Activated T-cell treated with anti-CD3 and anti-CD28 coated beads, Interleukin-2, amount 50 U/mL, for 24 hours (primary cell): ENCODE data around the gene CCDC196.
"Not testable (repeated sequence)": the region's sequence is repeated elsewhere in the genome, so short reads cannot be mapped to it uniquely, and the experiment has no call there.

Source experiments
- DNase-seq: peaks from one replicate; pipeline ENCODE4 v3.0.0-alpha.2; 2020
- H3K27ac Mint-ChIP-seq: 2 replicates; pipeline ENCODE4 v1.8.0; 2020; ENCODE audit warnings: mild to moderate bottlenecking, mixed read lengths
- H3K27me3 Mint-ChIP-seq: 2 replicates; pipeline ENCODE4 v1.8.0; 2020; ENCODE audit warnings: mixed read lengths
- H3K36me3 Mint-ChIP-seq: 2 replicates; pipeline ENCODE4 v1.8.0; 2020; ENCODE audit warnings: low read depth, mixed read lengths
- H3K4me1 Mint-ChIP-seq: 2 replicates; pipeline ENCODE4 v1.8.0; 2020; ENCODE audit warnings: low read depth, mixed read lengths
- H3K4me3 Mint-ChIP-seq: 2 replicates; pipeline ENCODE4 v1.8.0; 2020; ENCODE audit warnings: mild to moderate bottlenecking, moderate library complexity, mixed read lengths
- H3K9me3 Mint-ChIP-seq: 2 replicates; pipeline ENCODE4 v1.8.0; 2020; ENCODE audit warnings: mixed read lengths

CCDC196 gene

DNA sequence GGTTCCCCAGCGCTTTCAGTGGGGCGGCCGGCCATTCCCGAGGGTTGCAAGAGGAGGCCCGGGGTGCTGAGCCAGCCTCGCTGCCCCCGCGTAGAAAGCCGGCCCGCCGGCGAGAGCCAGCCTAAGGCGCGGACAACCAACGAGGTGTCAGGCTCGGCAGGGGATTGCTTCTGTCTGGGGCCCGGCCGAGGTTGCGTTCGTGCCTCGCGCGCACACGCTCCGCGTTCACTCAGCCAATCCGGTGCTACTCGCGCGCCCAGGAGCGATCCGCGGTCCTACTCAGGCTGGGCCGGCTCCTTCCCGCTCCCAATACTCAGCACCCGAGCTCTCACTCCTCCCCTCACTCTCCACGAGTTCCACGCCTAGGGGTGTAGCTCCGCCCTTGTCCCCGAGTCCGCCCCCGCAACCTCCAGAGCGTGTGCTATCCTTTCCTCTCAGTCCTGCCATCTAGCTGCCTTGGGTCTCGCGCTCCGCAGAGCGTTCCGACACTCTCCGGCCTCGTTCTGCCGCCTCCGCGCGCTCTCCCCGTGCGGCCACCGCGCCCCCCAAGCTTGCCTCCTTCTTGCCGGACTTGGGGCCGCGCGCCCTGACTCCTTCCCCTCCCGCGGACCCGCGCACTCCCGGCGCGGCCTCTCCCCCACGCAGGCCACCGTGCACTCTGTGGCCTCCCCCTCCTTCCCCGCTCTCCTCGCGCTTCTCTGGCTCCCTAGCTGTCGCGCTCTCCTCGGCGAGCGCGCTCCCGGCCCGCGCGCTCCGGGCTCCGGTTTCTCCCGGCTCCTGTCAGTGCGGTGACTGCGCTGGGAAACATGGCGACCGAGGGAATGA lies 21.8 kb downstream of the CCDC196 start, which contains the start of gene GPHN:
GPHN (plus strand) TSS at position 426 of the 825 bp plus-strand sequence.
- DNase-seq, result peak; percentile 91
- peak within 1 kb of the TSS; percentile 97 for H3K27ac Mint-ChIP-seq
- H3K4me3 Mint-ChIP-seq, result peak within 1 kb of the TSS; percentile 91
- peaks cover 44% of the 10 kb centered on the region for H3K4me1 Mint-ChIP-seq
- H3K36me3 Mint-ChIP-seq, result peaks cover 17% of the 10 kb centered on the region
- no peaks in the 10 kb centered on the region for H3K9me3 Mint-ChIP-seq
- H3K27me3 Mint-ChIP-seq, result peaks cover 3% of the 10 kb centered on the region

DNA sequence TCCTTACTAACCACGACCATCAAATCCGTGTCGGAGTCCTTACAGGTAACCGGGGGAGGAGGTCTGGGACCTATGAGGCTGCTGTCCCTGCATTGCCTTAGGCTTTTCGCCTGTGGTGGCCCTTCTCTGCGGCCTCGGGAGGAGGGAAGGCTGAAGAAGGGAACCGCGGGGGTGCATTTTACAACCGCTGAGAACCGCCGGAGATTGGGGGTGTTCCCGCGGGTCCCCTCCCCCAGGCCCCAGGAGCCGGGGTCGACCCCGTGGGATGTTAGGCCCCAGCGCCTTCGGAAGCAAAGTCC lies 22.3 kb downstream of the CCDC196 start:
- Mint-ChIP-seq H3K27ac (peak overlapping the region; percentile 97), H3K4me1 (peaks cover 48% of the 10 kb centered on the region), H3K27me3 (peaks cover 3% of the 10 kb centered on the region), H3K4me3 (peak overlapping the region; percentile 91), H3K36me3 (peaks cover 17% of the 10 kb centered on the region), H3K9me3 (no peaks in the 10 kb centered on the region)
- DNase-seq, result no peak

DNA sequence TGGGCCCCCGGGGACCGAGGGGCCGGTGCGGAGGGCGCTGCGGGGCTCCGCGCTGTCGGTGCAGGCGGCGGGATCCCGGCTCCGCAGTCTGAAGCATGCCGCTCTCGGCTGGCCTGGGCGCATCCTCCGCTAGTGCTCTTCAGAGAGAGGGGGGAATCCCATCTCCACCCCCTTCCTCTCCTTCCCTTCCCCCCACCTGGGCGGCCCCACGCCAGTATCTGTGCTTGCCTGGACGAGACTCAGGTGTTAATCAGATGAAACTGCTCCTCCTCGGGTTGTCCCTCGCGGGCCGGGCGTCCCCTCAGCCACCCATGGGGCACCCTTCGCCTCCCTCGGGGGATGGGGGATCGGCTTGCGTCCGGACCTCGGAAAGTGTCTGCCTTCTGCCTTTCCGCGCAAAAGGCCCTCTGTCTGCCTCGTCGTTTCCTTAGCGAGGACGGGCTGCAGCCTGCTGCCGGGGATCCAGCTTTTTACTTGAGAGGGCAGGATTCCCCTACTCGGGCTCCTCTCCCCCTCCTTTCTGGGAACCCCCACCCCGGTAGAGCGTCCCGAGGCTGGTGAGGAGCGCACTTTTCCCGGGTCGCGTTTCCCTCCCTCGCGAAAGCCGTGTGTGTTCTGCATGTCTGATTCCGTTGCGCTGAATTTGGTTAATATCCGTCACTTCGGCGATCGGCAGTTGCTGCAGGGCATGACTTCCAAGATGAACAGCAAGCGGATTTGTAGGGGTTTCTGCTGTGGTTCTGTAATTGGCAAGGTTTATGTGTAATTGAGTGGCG lies 22.9 kb downstream of the CCDC196 start:
- Mint-ChIP-seq H3K27me3 (peaks cover 3% of the 10 kb centered on the region), H3K9me3 (no peaks in the 10 kb centered on the region), H3K4me3 (peak overlapping the region; percentile 91), H3K27ac (peak overlapping the region; percentile 79), H3K4me1 (peaks cover 48% of the 10 kb centered on the region), H3K36me3 (peaks cover 17% of the 10 kb centered on the region)
- DNase-seq, result peak; percentile 78

DNA sequence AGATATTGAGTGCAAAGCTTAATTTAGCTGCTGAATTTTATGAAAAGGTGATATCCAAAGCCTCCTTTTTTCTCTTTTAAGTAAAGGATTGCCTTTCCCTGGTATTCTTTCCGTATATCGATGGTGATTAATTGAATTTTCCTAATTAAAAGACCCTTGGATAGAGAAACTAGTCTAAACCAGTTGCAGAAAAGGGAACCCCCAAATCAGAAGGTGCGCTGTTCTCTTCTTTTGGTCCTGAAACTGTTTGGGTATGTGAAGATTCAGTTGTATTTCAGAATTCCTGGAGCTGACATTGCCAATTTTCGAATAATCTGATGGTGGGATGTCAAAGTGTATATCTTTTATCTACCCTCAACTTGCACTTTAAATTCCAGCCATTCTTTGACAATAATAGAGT lies 23.7 kb downstream of the CCDC196 start:
- no peak overlapping the region for H3K27ac Mint-ChIP-seq
- peaks cover 48% of the 10 kb centered on the region for H3K4me1 Mint-ChIP-seq
- no peak for DNase-seq
- H3K36me3 Mint-ChIP-seq, result peaks cover 17% of the 10 kb centered on the region
- peaks cover 3% of the 10 kb centered on the region for H3K27me3 Mint-ChIP-seq
- no peaks in the 10 kb centered on the region for H3K9me3 Mint-ChIP-seq
- H3K4me3 Mint-ChIP-seq, result peak overlapping the region; percentile 91

DNA sequence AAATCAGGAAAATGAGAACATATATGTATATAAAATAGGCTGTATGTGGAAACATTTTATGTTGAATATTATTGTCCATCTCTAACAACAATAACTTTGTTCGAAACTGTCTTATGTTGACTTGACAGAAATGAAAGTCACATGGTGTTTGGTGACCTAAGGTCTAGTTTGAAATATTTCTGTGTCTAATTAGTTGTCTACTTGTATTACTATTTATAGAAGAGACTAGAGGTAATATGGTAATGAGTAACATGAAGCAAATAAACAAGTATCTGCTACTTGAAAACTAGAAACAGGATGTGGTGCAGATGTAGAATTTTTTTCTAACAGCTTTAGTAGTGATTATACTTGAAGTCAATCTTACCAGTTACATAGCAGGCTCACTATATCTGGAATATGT lies 25.7 kb downstream of the CCDC196 start:
- Mint-ChIP-seq H3K27ac (no peak overlapping the region), H3K36me3 (peaks cover 17% of the 10 kb centered on the region), H3K9me3 (no peaks in the 10 kb centered on the region), H3K27me3 (peaks cover 3% of the 10 kb centered on the region), H3K4me3 (no peak overlapping the region), H3K4me1 (peaks cover 42% of the 10 kb centered on the region)
- no peak for DNase-seq

DNA sequence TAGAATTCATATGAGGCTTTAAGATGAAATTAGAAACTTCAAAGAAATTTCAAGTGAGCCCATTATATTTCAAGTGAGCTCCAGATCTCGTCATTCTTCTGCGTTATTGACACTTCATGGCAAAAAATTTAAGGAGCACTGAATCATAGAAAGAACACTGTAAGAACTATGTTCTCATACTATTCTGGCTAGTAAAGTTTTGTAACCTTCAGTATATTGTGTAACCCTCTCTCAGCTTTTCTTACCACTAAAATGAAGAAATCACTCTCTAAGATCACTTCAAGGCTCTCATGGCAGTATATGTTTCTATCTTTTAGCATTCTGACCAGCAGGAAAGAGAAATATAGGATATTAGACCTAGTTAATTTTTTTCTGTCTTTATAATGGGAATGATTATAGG lies 28.0 kb downstream of the CCDC196 start:
- no peak overlapping the region for H3K27ac Mint-ChIP-seq
- no peak for DNase-seq
- peaks cover 41% of the 10 kb centered on the region for H3K4me1 Mint-ChIP-seq
- H3K9me3 Mint-ChIP-seq, result peaks cover 6% of the 10 kb centered on the region
- H3K27me3 Mint-ChIP-seq, result peaks cover 3% of the 10 kb centered on the region
- peaks cover 3% of the 10 kb centered on the region for H3K36me3 Mint-ChIP-seq
- H3K4me3 Mint-ChIP-seq, result no peak overlapping the region

DNA sequence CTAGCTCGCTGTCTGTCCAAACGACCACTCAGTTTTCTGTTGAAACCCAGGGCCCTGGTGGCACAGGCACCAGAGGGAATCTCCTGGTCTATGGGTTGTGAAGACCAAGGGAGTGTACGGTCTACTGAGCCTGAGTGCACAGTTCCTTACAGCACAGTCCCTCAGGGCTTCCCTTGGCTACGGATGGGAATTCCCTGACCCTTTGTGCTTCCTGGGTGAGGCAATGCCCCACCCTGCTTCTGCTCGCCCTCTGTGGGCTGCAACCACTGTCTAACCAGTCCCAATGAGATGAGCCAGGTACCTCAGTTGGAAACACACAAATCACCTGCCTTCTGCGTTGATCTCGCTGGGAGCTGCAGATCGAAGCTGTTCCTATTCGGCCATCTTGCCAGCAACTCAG lies 44.4 kb downstream of the CCDC196 start:
- Mint-ChIP-seq H3K36me3 (no peaks in the 10 kb centered on the region), H3K4me3 (no peak overlapping the region), H3K9me3 (peaks cover 4% of the 10 kb centered on the region), H3K27me3 (no peaks in the 10 kb centered on the region), H3K27ac (no peak overlapping the region), H3K4me1 (peaks cover 35% of the 10 kb centered on the region)
- DNase-seq, result no peak

DNA sequence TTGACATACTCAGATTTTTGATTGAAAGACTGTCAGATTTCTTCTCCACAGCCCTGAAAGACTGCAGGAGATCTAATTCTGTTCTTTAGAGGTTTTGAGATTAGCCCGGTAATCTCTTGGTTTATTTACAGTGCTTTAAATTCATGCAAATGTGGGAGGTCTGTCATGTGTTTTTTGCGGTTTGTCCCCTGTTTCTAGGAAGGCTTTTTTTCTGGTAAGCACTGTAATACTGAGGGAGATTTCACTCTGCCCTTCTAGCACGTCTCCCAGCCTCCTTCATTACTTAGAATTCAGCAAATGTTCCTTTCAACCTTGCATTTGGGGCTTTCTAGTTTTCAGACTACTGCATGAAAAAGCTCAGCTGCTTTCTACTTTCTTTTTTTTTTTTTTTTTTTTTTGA lies 52.9 kb downstream of the CCDC196 start:
- no peak for DNase-seq
- H3K27me3 Mint-ChIP-seq, result no peaks in the 10 kb centered on the region
- H3K36me3 Mint-ChIP-seq, result no peaks in the 10 kb centered on the region
- no peaks in the 10 kb centered on the region for H3K9me3 Mint-ChIP-seq
- no peak overlapping the region for H3K4me3 Mint-ChIP-seq
- H3K4me1 Mint-ChIP-seq, result peaks cover 27% of the 10 kb centered on the region
- H3K27ac Mint-ChIP-seq, result no peak overlapping the region

DNA sequence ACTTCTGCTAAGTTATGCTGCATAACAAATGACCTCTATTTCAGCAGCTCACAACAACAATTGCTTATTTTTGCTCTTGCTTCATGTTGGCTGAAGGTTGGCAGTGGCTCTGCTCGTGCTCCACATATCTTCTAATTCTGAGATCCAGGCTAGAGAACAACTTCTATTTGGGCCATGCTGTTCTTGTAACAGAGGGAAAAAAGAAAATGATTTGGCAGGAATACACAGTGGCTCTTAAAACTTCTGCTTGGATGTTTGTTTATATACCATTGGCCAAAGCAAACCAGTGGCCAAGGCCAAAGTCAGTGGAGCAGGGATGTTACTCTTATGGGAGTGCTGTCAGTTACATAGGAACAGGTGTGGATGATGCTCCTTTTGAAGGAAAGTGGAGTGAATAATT lies 53.9 kb downstream of the CCDC196 start:
- DNase-seq, result no peak
- no peaks in the 10 kb centered on the region for H3K27me3 Mint-ChIP-seq
- H3K36me3 Mint-ChIP-seq, result no peaks in the 10 kb centered on the region
- no peak overlapping the region for H3K4me3 Mint-ChIP-seq
- no peaks in the 10 kb centered on the region for H3K9me3 Mint-ChIP-seq
- peaks cover 26% of the 10 kb centered on the region for H3K4me1 Mint-ChIP-seq
- no peak overlapping the region for H3K27ac Mint-ChIP-seq

DNA sequence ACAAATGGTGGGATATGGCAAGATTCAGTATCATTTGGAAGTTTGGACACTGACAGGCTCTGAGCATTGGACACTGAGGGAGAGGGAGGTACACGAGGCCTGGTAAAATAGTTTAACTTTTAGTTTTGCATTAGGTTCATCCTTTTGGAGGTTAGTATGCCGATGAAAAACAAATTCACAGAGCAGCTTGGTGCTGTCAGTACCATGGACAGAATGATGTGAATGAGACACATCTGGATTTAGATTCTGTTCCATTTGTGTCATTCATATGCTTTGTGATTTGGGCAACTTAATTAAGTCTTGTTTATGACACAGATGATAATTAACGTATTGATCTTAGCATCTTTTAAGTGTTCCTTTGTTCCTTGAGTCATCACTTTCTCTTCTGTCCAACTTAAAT lies 55.5 kb downstream of the CCDC196 start:
- H3K9me3 Mint-ChIP-seq, result no peaks in the 10 kb centered on the region
- H3K36me3 Mint-ChIP-seq, result no peaks in the 10 kb centered on the region
- no peak overlapping the region for H3K4me3 Mint-ChIP-seq
- H3K27me3 Mint-ChIP-seq, result no peaks in the 10 kb centered on the region
- no peak for DNase-seq
- peaks cover 21% of the 10 kb centered on the region for H3K4me1 Mint-ChIP-seq
- H3K27ac Mint-ChIP-seq, result no peak overlapping the region

DNA sequence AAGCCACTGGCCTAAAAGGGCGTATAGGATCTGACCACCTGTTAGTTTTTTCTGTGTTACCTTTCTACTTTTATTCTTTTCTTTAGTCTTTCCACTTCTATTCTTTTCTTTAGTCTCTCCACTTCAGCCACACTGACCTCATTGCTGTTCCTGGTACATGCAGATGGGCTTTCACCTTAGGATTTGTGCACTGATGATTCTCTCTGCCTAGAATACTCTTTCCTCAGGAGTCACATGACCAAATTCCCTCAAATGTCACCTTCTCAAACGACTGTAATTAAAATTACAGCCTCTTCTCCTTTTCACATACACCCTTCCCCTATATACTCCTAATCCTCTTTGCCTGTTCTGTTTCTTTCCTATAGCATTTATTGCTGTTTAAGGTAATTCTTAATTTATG lies 57.8 kb downstream of the CCDC196 start:
- no peaks in the 10 kb centered on the region for H3K9me3 Mint-ChIP-seq
- H3K36me3 Mint-ChIP-seq, result no peaks in the 10 kb centered on the region
- H3K27me3 Mint-ChIP-seq, result no peaks in the 10 kb centered on the region
- H3K4me1 Mint-ChIP-seq, result peaks cover 9% of the 10 kb centered on the region
- DNase-seq, result no peak
- no peak overlapping the region for H3K27ac Mint-ChIP-seq
- H3K4me3 Mint-ChIP-seq, result no peak overlapping the region

DNA sequence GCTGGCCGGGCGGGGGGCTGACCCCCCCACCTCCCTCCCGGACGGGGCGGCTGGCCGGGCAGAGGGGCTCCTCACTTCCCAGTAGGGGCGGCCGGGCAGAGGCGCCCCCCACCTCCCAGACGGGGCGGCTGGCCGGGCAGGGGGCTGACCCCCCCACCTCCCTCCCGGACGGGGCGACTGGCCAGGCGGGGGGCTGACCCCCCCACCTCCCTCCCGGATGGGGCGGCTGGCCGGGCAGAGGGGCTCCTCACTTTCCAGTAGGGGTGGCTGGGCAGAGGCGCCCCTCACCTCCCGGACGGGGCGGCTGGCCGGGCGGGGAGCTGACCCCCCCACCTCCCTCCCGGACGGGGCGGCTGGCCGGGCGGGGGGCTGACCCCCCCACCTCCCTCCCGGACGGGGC lies 59.0 kb downstream of the CCDC196 start:
- H3K36me3 Mint-ChIP-seq, H3K4me1 Mint-ChIP-seq, H3K9me3 Mint-ChIP-seq, H3K27ac Mint-ChIP-seq, H3K27me3 Mint-ChIP-seq, H3K4me3 Mint-ChIP-seq, DNase-seq: not testable (repeated sequence)

DNA sequence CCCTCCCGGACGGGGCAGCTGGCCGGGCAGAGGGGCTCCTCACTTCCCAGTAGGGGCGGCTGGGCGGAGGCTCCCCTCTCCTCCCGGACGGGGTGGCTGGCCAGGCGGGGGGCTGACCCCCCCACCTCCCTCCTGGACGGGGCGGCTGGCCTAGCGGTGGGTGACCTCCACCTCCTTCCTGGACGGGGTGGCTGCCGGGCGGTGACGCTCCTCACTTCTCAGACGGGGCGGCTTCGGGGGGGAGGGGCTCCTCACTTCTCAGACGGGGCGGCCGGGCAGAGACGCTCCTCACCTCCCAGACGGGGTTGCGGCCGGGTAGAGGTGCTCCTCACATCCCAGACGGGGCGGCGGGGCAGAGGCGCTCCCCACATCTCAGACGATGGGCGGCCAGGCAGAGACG lies 59.6 kb downstream of the CCDC196 start:
- not testable (repeated sequence) for H3K27ac Mint-ChIP-seq, H3K27me3 Mint-ChIP-seq, H3K4me1 Mint-ChIP-seq, H3K9me3 Mint-ChIP-seq, H3K4me3 Mint-ChIP-seq, DNase-seq, H3K36me3 Mint-ChIP-seq
